ENCODE results near the gene GVQW3. TPM values are rescaled to one million over a fixed set of nuclear protein-coding genes. Genes with fewer than 3 reads are reported as not detected.

The GVQW3 gene
- total and polyA plus RNA-seq, 2 of the 13 experiments (the other 11 are each of a cell fraction or from before 2014, with no cell fraction given): 5.0 to 5.6 TPM

DNA sequence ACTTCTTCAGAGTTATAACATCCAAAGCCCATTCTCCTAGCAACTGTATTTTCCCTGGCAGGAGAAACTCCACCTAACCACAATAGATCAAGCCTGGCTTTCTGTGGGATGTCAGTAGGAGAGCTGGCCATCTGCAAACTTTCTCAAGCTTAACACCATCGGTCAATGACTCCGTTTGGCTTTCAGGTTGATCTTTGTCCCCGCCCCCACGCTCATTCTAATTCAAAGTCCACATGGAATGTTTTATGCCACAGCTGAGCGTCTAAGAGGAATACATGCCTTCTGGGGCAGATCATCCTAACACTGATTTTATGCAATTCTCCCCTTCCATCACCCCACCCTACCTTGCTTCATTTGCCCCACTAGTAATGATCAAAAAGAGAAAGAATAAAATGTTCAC is 4.8 kb downstream of the GVQW3 start (continued):
- TF ChIP-seq MXD4 (CRISPR knock-in tag; IDR thresholded peaks at IDR 0.05) (no peak), GPBP1L1 (CRISPR knock-in tag; IDR thresholded peaks at IDR 0.05) (no peak), ZZZ3 (CRISPR knock-in tag; IDR thresholded peaks at IDR 0.05; ENCODE audit: borderline replicate concordance) (no peak), ZNF280B (CRISPR knock-in tag; IDR thresholded peaks at IDR 0.05; ENCODE audit: borderline replicate concordance) (no peak), ZBTB7A (CRISPR knock-in tag; IDR thresholded peaks at IDR 0.05) (no peak), SMAD3 (CRISPR knock-in tag; IDR thresholded peaks at IDR 0.05) (0 out of 2 replicates have a peak, but pooled peaks have one; percentile 35), KLF11 (CRISPR knock-in tag; IDR thresholded peaks at IDR 0.05) (no peak), ZSCAN25 (CRISPR knock-in tag; IDR thresholded peaks at IDR 0.05) (no peak), ZNF276 (CRISPR knock-in tag; IDR thresholded peaks at IDR 0.05; ENCODE audit: low read depth) (no peak), ZNF7 (CRISPR knock-in tag; IDR thresholded peaks at IDR 0.05) (no peak), GFI1 (CRISPR knock-in tag; IDR thresholded peaks at IDR 0.05; ENCODE audit: borderline replicate concordance) (peak; percentile 59; the same call in 1 of the 2 replicates), RBAK (CRISPR knock-in tag; IDR thresholded peaks at IDR 0.05) (no peak), ZNF607 (CRISPR knock-in tag; IDR thresholded peaks at IDR 0.05; ENCODE audit: borderline replicate concordance) (no peak), ZNF773 (CRISPR knock-in tag; IDR thresholded peaks at IDR 0.05; ENCODE audit: borderline replicate concordance) (no peak), ZMAT3 (CRISPR knock-in tag; conservative IDR thresholded peaks at IDR 0.05) (0 out of 2 replicates have a peak, but pooled peaks have one; percentile 42), ZNF790 (CRISPR knock-in tag; IDR thresholded peaks at IDR 0.05; ENCODE audit: borderline replicate concordance) (no peak)
- TF ChIP-seq, protein P1, sequence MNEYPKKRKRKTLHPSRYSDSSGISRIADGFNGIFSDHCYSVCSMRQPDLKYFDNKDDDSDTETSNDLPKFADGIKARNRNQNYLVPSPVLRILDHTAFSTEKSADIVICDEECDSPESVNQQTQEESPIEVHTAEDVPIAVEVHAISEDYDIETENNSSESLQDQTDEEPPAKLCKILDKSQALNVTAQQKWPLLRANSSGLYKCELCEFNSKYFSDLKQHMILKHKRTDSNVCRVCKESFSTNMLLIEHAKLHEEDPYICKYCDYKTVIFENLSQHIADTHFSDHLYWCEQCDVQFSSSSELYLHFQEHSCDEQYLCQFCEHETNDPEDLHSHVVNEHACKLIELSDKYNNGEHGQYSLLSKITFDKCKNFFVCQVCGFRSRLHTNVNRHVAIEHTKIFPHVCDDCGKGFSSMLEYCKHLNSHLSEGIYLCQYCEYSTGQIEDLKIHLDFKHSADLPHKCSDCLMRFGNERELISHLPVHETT (CRISPR knock-in tag; conservative IDR thresholded peaks at IDR 0.05): no peak
- TF ChIP-seq, protein P2, sequence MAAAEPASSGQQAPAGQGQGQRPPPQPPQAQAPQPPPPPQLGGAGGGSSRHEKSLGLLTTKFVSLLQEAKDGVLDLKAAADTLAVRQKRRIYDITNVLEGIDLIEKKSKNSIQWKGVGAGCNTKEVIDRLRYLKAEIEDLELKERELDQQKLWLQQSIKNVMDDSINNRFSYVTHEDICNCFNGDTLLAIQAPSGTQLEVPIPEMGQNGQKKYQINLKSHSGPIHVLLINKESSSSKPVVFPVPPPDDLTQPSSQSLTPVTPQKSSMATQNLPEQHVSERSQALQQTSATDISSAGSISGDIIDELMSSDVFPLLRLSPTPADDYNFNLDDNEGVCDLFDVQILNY (CRISPR knock-in tag; conservative IDR thresholded peaks at IDR 0.05): no peak
